Endothelial cell of umbilical vein (primary cell): Measurements from ENCODE around the gene LHX4. TPM values are rescaled to one million over a fixed set of nuclear protein-coding genes. Genes with fewer than 3 reads are reported as not detected.

Experiments
- BruUV-seq: library from RNA; stranded (reverse); fragments of 400-500 nt; replicated peaks from 2 replicates; lab custom pipeline; 2021; lab: Mats Ljungman, UMichigan
- CTCF ChIA-PET: fragments of 300-600, 350-600 bp; sonication (Branson Sonifier 250); formaldehyde crosslinking; loops from one replicate; lab custom pipeline; 2021; ENCODE audit warnings: antibody characterized with exemption, inconsistent platforms; lab: Charles Lee
- POLR2A ChIA-PET: fragments of 300-600, 350-600 bp; sonication (Branson Sonifier 250); formaldehyde crosslinking; loops from one replicate; lab custom pipeline; 2021; ENCODE audit warnings: antibody characterized with exemption, inconsistent platforms; lab: Charles Lee
- DNase-seq: peaks from one replicate; pipeline ENCODE4 v3.0.0-alpha.2; 2011; ENCODE audit warnings: low read depth, low spot score
- FAIRE-seq: peaks from 2 replicates; lab custom pipeline; 2011; peaks lifted over from hg19 to GRCh38; lab: Jason Lieb, UNC
- H2AFZ ChIP-seq: 2 replicates; pipeline ENCODE4 v1.6.0; 2012; ENCODE audit warnings: low read depth, low read length, control low read depth, inconsistent platforms
- H3K27ac ChIP-seq: 2 replicates; pipeline ENCODE4 v1.5.1; 2011; ENCODE audit warnings: low read depth, mild to moderate bottlenecking, control low read depth, low read length, moderate library complexity; ENCODE audit not compliant: insufficient read depth
- H3K27me3 ChIP-seq, 2 experiments: 2 replicates each; pipeline versions ENCODE4 v1.6.0 to v1.6.1; 2011; ENCODE audit warnings: low read length in 2 of 2, mixed read lengths in 1 of 2; ENCODE audit not compliant: control insufficient read depth in 2 of 2, insufficient read depth in 2 of 2
- H3K36me3 ChIP-seq, 2 experiments: 2 replicates in 1 of 2; 3 replicates in 1 of 2; pipeline ENCODE4 v1.5.1; 2011; ENCODE audit warnings: low read length in 2 of 2, mild to moderate bottlenecking in 1 of 2, moderate library complexity in 1 of 2; ENCODE audit not compliant: control insufficient read depth in 2 of 2, insufficient read depth in 2 of 2; ENCODE audit errors: extremely low read depth in 1 of 2
- H3K4me1 ChIP-seq: 3 replicates; pipeline ENCODE4 v1.5.1; 2011; ENCODE audit warnings: mild to moderate bottlenecking, low read length; ENCODE audit not compliant: control insufficient read depth, insufficient read depth; ENCODE audit errors: extremely low read depth
- H3K4me2 ChIP-seq: 2 replicates; pipeline ENCODE4 v1.6.1; 2011; ENCODE audit warnings: low read length, control low read depth, mixed read lengths; ENCODE audit not compliant: insufficient read depth
- H3K4me3 ChIP-seq, 3 experiments: fragments of 200-600 bp in 1 of 3; sonication (generic), shearing (Covaris generic) in 1 of 3; replicated peaks in 1 of 3; 2 replicates each; pipeline ENCODE4 v1.5.1; 2011 to 2016; ENCODE audit warnings: control low read depth in 3 of 3, low read length in 3 of 3, mild to moderate bottlenecking in 2 of 3, inconsistent platforms in 1 of 3, low read depth in 1 of 3, moderate library complexity in 1 of 3; ENCODE audit not compliant: insufficient read depth in 1 of 3
- H3K79me2 ChIP-seq: 2 replicates; pipeline ENCODE4 v1.6.0; 2012; ENCODE audit warnings: low read length, inconsistent platforms; ENCODE audit not compliant: control insufficient read depth, insufficient read depth
- H3K9ac ChIP-seq: replicated peaks from 2 replicates; pipeline ENCODE3; 2011; ENCODE audit warnings: low read length, control low read depth; ENCODE audit not compliant: insufficient read depth; ENCODE audit errors: extremely low read depth
- H3K9me1 ChIP-seq: replicated peaks from 3 replicates; pipeline ENCODE4 v1.6.0; 2011; ENCODE audit warnings: mild to moderate bottlenecking, low read length; ENCODE audit not compliant: control insufficient read depth, insufficient read depth; ENCODE audit errors: extremely low read depth
- H3K9me3 ChIP-seq: replicated peaks from 2 replicates; pipeline ENCODE4 v1.5.1; 2012; ENCODE audit warnings: low read length, inconsistent platforms; ENCODE audit not compliant: control insufficient read depth, insufficient read depth
- H4K20me1 ChIP-seq: replicated peaks from 2 replicates; pipeline ENCODE3; 2011; ENCODE audit warnings: mild to moderate bottlenecking, low read length; ENCODE audit not compliant: control insufficient read depth, insufficient read depth; ENCODE audit errors: extremely low read depth
- CTCF ChIP-seq, 2 donors: IDR thresholded peaks; 1 replicate in 1 of 2; 2 replicates in 1 of 2; pipeline ENCODE4 v1.5.1; 2011; ENCODE audit warnings: low read length in 2 of 2, mild to moderate bottlenecking in 2 of 2, moderate library complexity in 2 of 2, control low read depth in 1 of 2, inconsistent platforms in 1 of 2, low read depth in 1 of 2; ENCODE audit not compliant: insufficient read depth in 1 of 2; ENCODE audit errors: extremely low read depth in 1 of 2
- FOS ChIP-seq: IDR thresholded peaks from 2 replicates; pipeline ENCODE4 v1.6.1; 2011; ENCODE audit warnings: mild to moderate bottlenecking, low read length, moderate library complexity, borderline replicate concordance; ENCODE audit not compliant: insufficient read depth
- JUN ChIP-seq: IDR thresholded peaks from 2 replicates; pipeline ENCODE4 v1.6.1; 2011; ENCODE audit warnings: borderline replicate concordance, low read depth; ENCODE audit not compliant: insufficient read length, insufficient read depth
- MAX ChIP-seq: IDR thresholded peaks from 2 replicates; pipeline ENCODE4 v1.6.1; 2011; ENCODE audit not compliant: insufficient read depth, insufficient read length
- MYC ChIP-seq: IDR thresholded peaks from one replicate; pipeline ENCODE4 v1.6.1; 2011; ENCODE audit warnings: mild to moderate bottlenecking, low read depth, low read length
- dilution Hi-C: fragments of 300-500 bp; cut with MboI; formaldehyde crosslinking; loops from one replicate; pipeline ENCODE4 v1.15.0; 2019; ENCODE audit warnings: low sequenced_read_pairs; ENCODE audit not compliant: extremely low pct_ligation_motif_present
- intact Hi-C: fragments of 100-400 bp; cut with micrococcal nuclease; formaldehyde crosslinking; loops from one replicate; pipeline ENCODE4 v1.10.0; 2022
- polyA plus RNA-seq, 4 experiments: library from polyadenylated mRNA; depleted of rRNA in 3 of 4; stranded (reverse) in 3 of 4; unstranded in 1 of 4; fragments of >200 nt; gene quantifications; 2 replicates each; pipeline versions ENCODE4 v1.2.1 to v1.2.3, GENCODE V29; 2011 to 2012; ENCODE audit warnings: missing spikeins in 1 of 4
- total RNA-seq: library from RNA; stranded (reverse); gene quantifications from 2 replicates; pipeline ENCODE4 v1.2.3, GENCODE V29; 2021

The LHX4 gene
- total and polyA plus RNA-seq, 2 donors (not counting 3 experiments of a cell fraction or from before 2014, with no cell fraction given), result not detected

GRCh38 chr1:180268556-180269075, 38.6 kb downstream of the LHX4 start:
- Histone ChIP-seq H3K4me1 (no peaks in the 10 kb centered on the region), H3K27me3 (no peaks in the 10 kb centered on the region), H3K4me2 (no peak overlapping the region), H3K9me1 (no peaks in the 10 kb centered on the region), H3K9ac (no peak overlapping the region), H3K4me3 (no peak overlapping the region), H3K9me3 (no peaks in the 10 kb centered on the region), H3K27ac (no peak overlapping the region), H4K20me1 (no peaks in the 10 kb centered on the region), H3K36me3 (no peaks in the 10 kb centered on the region), H3K79me2 (no peaks in the 10 kb centered on the region), H2AFZ (no peak overlapping the region)
- CTCF ChIA-PET, result interaction anchor here (2.7 kb wide), 1 partner anchor 147 kb away, joined by 7 read pairs; no protein-coding TSS in a partner anchor
- BruUV-seq, result no TSS peak
- intact Hi-C loops, result no loop called here
- DNase-seq (no peak), FAIRE-seq (no peak)
- TF ChIP-seq FOS (no peak), JUN (no peak), MAX (no peak), MYC (no peak)
- POLR2A ChIA-PET, result no interaction called here
- dilution Hi-C loops, result no loop called here

GRCh38 chr1:180269645-180270529, 39.8 kb downstream of the LHX4 start:
- Histone ChIP-seq H3K9me3 (no peaks in the 10 kb centered on the region), H3K9ac (no peak overlapping the region), H3K36me3 (peaks cover 0 to 2% of the 10 kb centered on the region in 2 experiments), H3K4me3 (no peak overlapping the region), H3K9me1 (no peaks in the 10 kb centered on the region), H2AFZ (no peak overlapping the region), H3K27me3 (no peaks in the 10 kb centered on the region), H3K4me1 (no peaks in the 10 kb centered on the region), H3K4me2 (no peak overlapping the region), H3K27ac (no peak overlapping the region), H3K79me2 (no peaks in the 10 kb centered on the region), H4K20me1 (no peaks in the 10 kb centered on the region)
- TF ChIP-seq CTCF (IDR thresholded peaks at IDR 0.05; ENCODE audit: extremely low read depth in 1 of 2, insufficient read depth in 1 of 2, low read depth in 1 of 2, low read length in 2 of 2), result peak in 1 of 2 donors; percentile 33
- no peak for TF ChIP-seq JUN
- ChIA-PET CTCF (interaction anchor here (1.3 to 2.7 kb wide), 4 partner anchors 8 to 146 kb away, joined by 3 to 7 read pairs (median 5); no protein-coding TSS in a partner anchor), POLR2A (no interaction called here)
- dilution Hi-C loops (no loop called here), intact Hi-C loops (no loop called here)
- no TSS peak for BruUV-seq
- FAIRE-seq (no peak), DNase-seq (no peak)
